ENCODE measurements around the gene AUTS2.

DNA sequence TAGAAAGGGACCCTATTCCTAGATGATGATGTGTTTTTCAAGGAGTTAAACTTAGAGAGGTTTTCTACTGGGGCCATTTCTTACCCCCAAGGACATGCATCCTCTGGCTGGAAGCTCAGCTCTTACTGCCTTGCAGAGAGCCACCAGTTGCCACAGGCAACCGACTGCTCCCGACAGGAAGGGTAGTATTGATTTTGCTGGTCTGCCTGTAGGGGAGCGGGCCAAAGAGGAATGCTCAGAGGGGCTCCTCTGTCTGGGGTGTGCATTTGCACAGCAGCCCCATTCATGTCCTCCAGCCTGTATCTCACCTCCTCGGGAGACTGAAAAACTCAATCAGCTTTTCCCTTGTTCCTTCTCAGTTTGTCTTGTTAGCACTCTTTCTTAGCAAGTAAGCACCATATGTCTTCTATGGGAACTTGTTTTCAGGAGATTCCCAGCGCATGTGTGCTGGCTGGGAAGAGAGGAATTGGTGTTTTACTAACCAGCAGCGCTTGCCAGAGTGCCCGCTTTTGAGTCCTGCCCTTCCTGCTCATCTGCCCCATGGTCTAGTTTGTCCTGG lies 794.7 kb downstream of the AUTS2 start:
- TF ChIP-seq, protein P1, sequence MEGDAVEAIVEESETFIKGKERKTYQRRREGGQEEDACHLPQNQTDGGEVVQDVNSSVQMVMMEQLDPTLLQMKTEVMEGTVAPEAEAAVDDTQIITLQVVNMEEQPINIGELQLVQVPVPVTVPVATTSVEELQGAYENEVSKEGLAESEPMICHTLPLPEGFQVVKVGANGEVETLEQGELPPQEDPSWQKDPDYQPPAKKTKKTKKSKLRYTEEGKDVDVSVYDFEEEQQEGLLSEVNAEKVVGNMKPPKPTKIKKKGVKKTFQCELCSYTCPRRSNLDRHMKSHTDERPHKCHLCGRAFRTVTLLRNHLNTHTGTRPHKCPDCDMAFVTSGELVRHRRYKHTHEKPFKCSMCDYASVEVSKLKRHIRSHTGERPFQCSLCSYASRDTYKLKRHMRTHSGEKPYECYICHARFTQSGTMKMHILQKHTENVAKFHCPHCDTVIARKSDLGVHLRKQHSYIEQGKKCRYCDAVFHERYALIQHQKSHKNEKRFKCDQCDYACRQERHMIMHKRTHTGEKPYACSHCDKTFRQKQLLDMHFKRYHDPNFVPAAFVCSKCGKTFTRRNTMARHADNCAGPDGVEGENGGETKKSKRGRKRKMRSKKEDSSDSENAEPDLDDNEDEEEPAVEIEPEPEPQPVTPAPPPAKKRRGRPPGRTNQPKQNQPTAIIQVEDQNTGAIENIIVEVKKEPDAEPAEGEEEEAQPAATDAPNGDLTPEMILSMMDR (tag by site-specific recombination; IDR thresholded peaks at IDR 0.05): no peak
- TF ChIP-seq ZNF792 (tag by site-specific recombination; IDR thresholded peaks at IDR 0.05) (no peak), ZBTB1 (tag by site-specific recombination; IDR thresholded peaks at IDR 0.05) (no peak), ZNF768 (tag by site-specific recombination; IDR thresholded peaks at IDR 0.05) (no peak)
